ENCODE measurements around the gene PAPLN. TPM values are rescaled to one million over a fixed set of nuclear protein-coding genes. Genes with fewer than 3 reads are reported as not detected.

The PAPLN gene
- total RNA-seq (132 TPM), polyA plus RNA-seq (ENCODE audit: insufficient read depth, low read depth, low replicate concordance) (19.1 TPM)
- long read RNA-seq, donor 1, full-length matches to known transcripts: 5 of 5 reads
- long read RNA-seq, donor 1, partial matches to known transcripts: 0 of 5 reads
- long read RNA-seq, donor 1, other reads (novel, unspliced or antisense): 0 of 5 reads
- long read RNA-seq, donor 2: 0 reads
- long read RNA-seq, donor 3, full-length matches to known transcripts: 1 of 1 reads
- long read RNA-seq, donor 3, partial matches to known transcripts: 0 of 1 reads
- long read RNA-seq, donor 3, other reads (novel, unspliced or antisense): 0 of 1 reads
- long read RNA-seq, donor 4, full-length matches to known transcripts: 2 of 2 reads
- long read RNA-seq, donor 4, partial matches to known transcripts: 0 of 2 reads
- long read RNA-seq, donor 4, other reads (novel, unspliced or antisense): 0 of 2 reads
- long read RNA-seq, donor 5: 0 reads
- long read RNA-seq, donor 6: 0 reads
- long read RNA-seq, donor 7, full-length matches to known transcripts: 43 of 141 reads
- long read RNA-seq, donor 7, partial matches to known transcripts: 48 of 141 reads
- long read RNA-seq, donor 7, other reads (novel, unspliced or antisense): 50 of 141 reads
- long read RNA-seq, donor 8: 0 reads
- long read RNA-seq, donor 9: 0 reads
- long read RNA-seq, donor 10, partial matches to known transcripts: 0 of 3 reads
- long read RNA-seq, donor 10, other reads (novel, unspliced or antisense): 0 of 3 reads

- Histone ChIP-seq H3K4me1 (ENCODE audit: control insufficient read depth in 2 of 3, insufficient read depth in 2 of 3, low read depth in 1 of 3, low read length in 3 of 3) (peaks cover 0 to 44% (median 15%) of the 10 kb centered on the region in 3 donors), H3K9ac (ENCODE audit: low read length in 3 of 3) (peak within 1 kb of the TSS in 2 of 3 donors; percentile 9 to 61), H3K27me3 (ENCODE audit: control insufficient read depth, insufficient read depth, low read length) (peaks cover 6% of the 10 kb centered on the region), H3K36me3 (ENCODE audit: control insufficient read depth in 2 of 3, insufficient read depth in 3 of 3, low read length in 3 of 3) (no peaks in the 10 kb centered on the region), H3K27ac (ENCODE audit: low read depth in 2 of 2, low read length in 2 of 2) (peak within 1 kb of the TSS; percentile 61 to 89), H3K9me3 (ENCODE audit: control insufficient read depth in 2 of 3, insufficient read depth in 1 of 3, low read length in 3 of 3) (no peaks in the 10 kb centered on the region), H3K4me3 (ENCODE audit: low read length in 3 of 3) (peak within 1 kb of the TSS in 2 of 3 donors; percentile 63 to 76)
- intact Hi-C loops (cut with DNase I): no loop called here
- DNase-seq (peak in 4 of 5 donors; percentile 31 to 91 (median 44)), FAIRE-seq (no peak)
- TF ChIP-seq CTCF (IDR thresholded peaks at IDR 0.05; ENCODE audit: borderline replicate concordance, extremely low read depth, insufficient read depth): no peak
Measured at GRCh38 chr14:73237219-73237785, at the start of gene PAPLN. PAPLN (plus strand) TSS chr14:73237506; CDS start chr14:73239779, 2,273 bp downstream.

- Histone ChIP-seq H3K27ac (ENCODE audit: low read depth in 2 of 2, low read length in 2 of 2) (no peak overlapping the region), H3K36me3 (ENCODE audit: control insufficient read depth in 2 of 3, insufficient read depth in 3 of 3, low read length in 3 of 3) (peaks cover 3 to 18% (median 3%) of the 10 kb centered on the region in 3 donors), H3K9me3 (ENCODE audit: control insufficient read depth in 2 of 3, insufficient read depth in 1 of 3, low read length in 3 of 3) (no peaks in the 10 kb centered on the region), H3K9ac (ENCODE audit: low read length in 3 of 3) (no peak overlapping the region), H3K27me3 (ENCODE audit: control insufficient read depth, insufficient read depth, low read length) (no peaks in the 10 kb centered on the region), H3K4me3 (ENCODE audit: low read length in 3 of 3) (no peak overlapping the region), H3K4me1 (ENCODE audit: control insufficient read depth in 2 of 3, insufficient read depth in 2 of 3, low read depth in 1 of 3, low read length in 3 of 3) (no peaks in the 10 kb centered on the region)
- no peak for FAIRE-seq
- TF ChIP-seq CTCF (IDR thresholded peaks at IDR 0.05; ENCODE audit: borderline replicate concordance, extremely low read depth, insufficient read depth): no peak
- intact Hi-C loops (cut with DNase I): no loop called here
- DNase-seq: no peak
Measured at GRCh38 chr14:73188501-73188911, 48.8 kb upstream of the PAPLN start.

- Histone ChIP-seq H3K27ac (ENCODE audit: low read depth in 2 of 2, low read length in 2 of 2) (no peak overlapping the region), H3K27me3 (ENCODE audit: control insufficient read depth, insufficient read depth, low read length) (no peaks in the 10 kb centered on the region), H3K9ac (ENCODE audit: low read length in 3 of 3) (no peak overlapping the region), H3K36me3 (ENCODE audit: control insufficient read depth in 2 of 3, insufficient read depth in 3 of 3, low read length in 3 of 3) (peaks cover 3 to 19% (median 3%) of the 10 kb centered on the region in 3 donors), H3K4me3 (ENCODE audit: low read length in 3 of 3) (no peak overlapping the region), H3K9me3 (ENCODE audit: control insufficient read depth in 2 of 3, insufficient read depth in 1 of 3, low read length in 3 of 3) (no peaks in the 10 kb centered on the region), H3K4me1 (ENCODE audit: control insufficient read depth in 2 of 3, insufficient read depth in 2 of 3, low read depth in 1 of 3, low read length in 3 of 3) (no peaks in the 10 kb centered on the region)
- FAIRE-seq (no peak), DNase-seq (no peak)
- no peak for TF ChIP-seq CTCF (IDR thresholded peaks at IDR 0.05; ENCODE audit: borderline replicate concordance, extremely low read depth, insufficient read depth)
- intact Hi-C loops (cut with DNase I): no loop called here
Measured at GRCh38 chr14:73189651-73190050, 47.7 kb upstream of the PAPLN start.

Data from kidney (tissue), 22 donors.